ENCODE data around the gene GATA5. TPM values are rescaled to one million over a fixed set of nuclear protein-coding genes. Genes with fewer than 3 reads are reported as not detected.
"Not testable (repeated sequence)": the region's sequence is repeated elsewhere in the genome, so short reads cannot be mapped to it uniquely, and the experiment has no call there.

GATA5 gene
- polyA plus RNA-seq, 5 donors = 25.6 to 46.6 (median 34.3) TPM

GRCh38 chr20:62433658-62434497 lies 41.9 kb downstream of the GATA5 start:
- DNase-seq = peak; percentile 74 to 81

- DNase-seq = no peak
Measured at GRCh38 chr20:62430866-62431447, 44.8 kb downstream of the GATA5 start.

- DNase-seq = no peak
Measured at GRCh38 chr20:62430311-62430853, 45.4 kb downstream of the GATA5 start.

GRCh38 chr20:62429455-62430310 lies 46.1 kb downstream of the GATA5 start:
- no peak for DNase-seq

- no peak for DNase-seq
Measured at GRCh38 chr20:62428396-62429295, 47.1 kb downstream of the GATA5 start.

GRCh38 chr20:62428002-62428372 lies 47.8 kb downstream of the GATA5 start:
- no peak for DNase-seq

GRCh38 chr20:62427172-62428001 lies 48.4 kb downstream of the GATA5 start, which contains the start of gene RBBP8NL:
Gene RBBP8NL, minus strand, starts transcription at chr20:62427539. Its CDS starts 7,892 bp downstream, at chr20:62419647.
- peak; percentile 78 to 79 for DNase-seq

GRCh38 chr20:62426699-62427131 lies 49.1 kb downstream of the GATA5 start:
- DNase-seq = no peak

GRCh38 chr20:62426059-62426348 lies 49.8 kb downstream of the GATA5 start:
- DNase-seq = not testable (repeated sequence)

GRCh38 chr20:62425281-62426058 lies 50.3 kb downstream of the GATA5 start:
- DNase-seq = no peak

- no peak for DNase-seq
Measured at GRCh38 chr20:62424249-62425107, 51.3 kb downstream of the GATA5 start.

GRCh38 chr20:62423326-62423706 lies 52.5 kb downstream of the GATA5 start:
- no peak for DNase-seq

- no peak for DNase-seq
Measured at GRCh38 chr20:62422636-62423325, 53.0 kb downstream of the GATA5 start.

GRCh38 chr20:62421716-62421990 lies 54.1 kb downstream of the GATA5 start:
- DNase-seq = no peak

- DNase-seq = no peak
Measured at GRCh38 chr20:62420846-62421715, 54.7 kb downstream of the GATA5 start.

GRCh38 chr20:62419759-62420158 lies 56.0 kb downstream of the GATA5 start:
- no peak for DNase-seq

Measured in right lung (tissue), 5 donors.